MM.1S (cell line): Measurements from ENCODE around the gene EFNA5.

Experiments used
- DNase-seq: peaks from one replicate; pipeline ENCODE4 v3.0.0-alpha.2; 2015
- H2AFZ ChIP-seq: fragments of 300-600 bp; sonication (generic); 2 replicates; pipeline ENCODE4 v1.6.0; 2016; ENCODE audit warnings: antibody characterized with exemption, low read length
- H3F3A ChIP-seq: fragments of 300-600 bp; sonication (generic); 2 replicates; pipeline ENCODE4 v1.6.1; 2016; ENCODE audit warnings: mild to moderate bottlenecking, antibody characterized with exemption, low read length, moderate library complexity, mixed read lengths; ENCODE audit not compliant: insufficient read depth
- H3K27ac ChIP-seq: fragments of 300-600 bp; sonication (generic); 2 replicates; pipeline ENCODE4 v1.5.1; 2016; ENCODE audit warnings: mild to moderate bottlenecking, low read length
- H3K27me3 ChIP-seq: fragments of 300-600 bp; sonication (generic); replicated peaks from 2 replicates; pipeline ENCODE4 v1.6.0; 2016; ENCODE audit warnings: low read length; ENCODE audit not compliant: insufficient read depth
- H3K36me3 ChIP-seq: fragments of 300-600 bp; sonication (generic); replicated peaks from 2 replicates; pipeline ENCODE4 v1.6.1; 2016; ENCODE audit warnings: mild to moderate bottlenecking, low read length, mixed read lengths; ENCODE audit not compliant: insufficient read depth
- H3K4me1 ChIP-seq: fragments of 300-600 bp; sonication (generic); 2 replicates; pipeline ENCODE4 v1.6.1; 2016; ENCODE audit warnings: low read length, mixed read lengths
- H3K4me2 ChIP-seq: fragments of 300-600 bp; sonication (generic); 2 replicates; pipeline ENCODE4 v1.6.0; 2016; ENCODE audit warnings: low read depth, low read length
- H3K4me3 ChIP-seq: fragments of 300-600 bp; sonication (generic); 2 replicates; pipeline ENCODE4 v1.5.1; 2016; ENCODE audit warnings: low read length, mixed read lengths
- H3K79me2 ChIP-seq: fragments of 300-600 bp; sonication (generic); 2 replicates; pipeline ENCODE4 v1.6.1; 2016; ENCODE audit warnings: mixed run types, low read length, mixed read lengths
- H3K9ac ChIP-seq: fragments of 300-600 bp; sonication (generic); 2 replicates; pipeline ENCODE4 v1.6.1; 2016; ENCODE audit warnings: low read length, mixed read lengths
- H3K9me2 ChIP-seq: fragments of 300-600 bp; sonication (generic); replicated peaks from 2 replicates; pipeline ENCODE4 v1.6.1; 2016; ENCODE audit warnings: mild to moderate bottlenecking, low read length, mixed read lengths; ENCODE audit not compliant: insufficient read depth
- H3K9me3 ChIP-seq: fragments of 300-600 bp; sonication (generic); replicated peaks from 2 replicates; pipeline ENCODE4 v1.6.1; 2016; ENCODE audit warnings: mild to moderate bottlenecking, low read length, mixed read lengths; ENCODE audit not compliant: insufficient read depth
- H4K20me1 ChIP-seq: fragments of 300-600 bp; sonication (generic); 2 replicates; pipeline ENCODE4 v1.6.1; 2016; ENCODE audit warnings: mild to moderate bottlenecking, low read length, moderate library complexity, mixed read lengths; ENCODE audit not compliant: insufficient read depth
- CTCF ChIP-seq: fragments of 300-600 bp; sonication (generic); IDR thresholded peaks from 2 replicates; pipeline ENCODE4 v1.5.1; 2016; ENCODE audit warnings: antibody characterized with exemption, low read length, mixed read lengths
- EZH2 ChIP-seq: fragments of 300-600 bp; sonication (generic); optimal IDR thresholded peaks from 2 replicates; pipeline ENCODE3; 2017; ENCODE audit warnings: low read depth, mild to moderate bottlenecking, antibody characterized with exemption, low read length, mixed read lengths
- EZH2phosphoT487 ChIP-seq: fragments of 300-600 bp; sonication (generic); IDR thresholded peaks from 2 replicates; pipeline ENCODE4 v1.6.1; 2018; ENCODE audit warnings: antibody characterized with exemption, low read length

Gene EFNA5

GRCh38 chr5:107518616-107519015 lies 152.1 kb downstream of the EFNA5 start:
- H3K4me3 ChIP-seq, result no peak overlapping the region
- H4K20me1 ChIP-seq, result no peaks in the 10 kb centered on the region
- no peaks in the 10 kb centered on the region for H3K9me2 ChIP-seq
- H3K4me1 ChIP-seq, result no peaks in the 10 kb centered on the region
- H3K79me2 ChIP-seq, result no peaks in the 10 kb centered on the region
- no peak for TF ChIP-seq EZH2phosphoT487
- TF ChIP-seq CTCF, result no peak
- TF ChIP-seq EZH2, result no peak
- H2AFZ ChIP-seq, result no peak overlapping the region
- H3K4me2 ChIP-seq, result no peak overlapping the region
- H3K27ac ChIP-seq, result no peak overlapping the region
- no peaks in the 10 kb centered on the region for H3K27me3 ChIP-seq
- no peaks in the 10 kb centered on the region for H3K36me3 ChIP-seq
- no peaks in the 10 kb centered on the region for H3K9me3 ChIP-seq
- H3K9ac ChIP-seq, result no peak overlapping the region
- H3F3A ChIP-seq, result 0 out of 2 replicates have a peak, but pooled peaks cover under 1% of the 10 kb centered on the region
- no peak for DNase-seq

- no peaks in the 10 kb centered on the region for H3K4me1 ChIP-seq
- no peaks in the 10 kb centered on the region for H3K9me2 ChIP-seq
- no peak overlapping the region for H2AFZ ChIP-seq
- H3K79me2 ChIP-seq, result no peaks in the 10 kb centered on the region
- no peak overlapping the region for H3K27ac ChIP-seq
- peaks cover 5% of the 10 kb centered on the region; the same call in 1 of the 2 replicates for H3F3A ChIP-seq
- H3K4me2 ChIP-seq, result no peak overlapping the region
- H3K9me3 ChIP-seq, result no peaks in the 10 kb centered on the region
- H3K36me3 ChIP-seq, result no peaks in the 10 kb centered on the region
- H3K4me3 ChIP-seq, result no peak overlapping the region
- TF ChIP-seq EZH2phosphoT487 (no peak), CTCF (no peak), EZH2 (no peak)
- no peak for DNase-seq
- H3K27me3 ChIP-seq, result no peaks in the 10 kb centered on the region
- H3K9ac ChIP-seq, result no peak overlapping the region
- H4K20me1 ChIP-seq, result no peaks in the 10 kb centered on the region
These were observed 152.5 kb downstream of the EFNA5 start for GRCh38 chr5:107518190-107518589.

GRCh38 chr5:107517185-107518033 lies 153.3 kb downstream of the EFNA5 start:
- Histone ChIP-seq H3K4me3 (no peak overlapping the region), H3K27me3 (no peaks in the 10 kb centered on the region), H2AFZ (no peak overlapping the region), H4K20me1 (no peaks in the 10 kb centered on the region), H3K36me3 (no peaks in the 10 kb centered on the region), H3K9me3 (no peaks in the 10 kb centered on the region), H3K27ac (no peak overlapping the region), H3K79me2 (no peaks in the 10 kb centered on the region), H3K9ac (no peak overlapping the region), H3K4me2 (no peak overlapping the region), H3F3A (peaks cover 6% of the 10 kb centered on the region), H3K4me1 (peaks cover 7% of the 10 kb centered on the region; the same call in 1 of the 2 replicates), H3K9me2 (no peaks in the 10 kb centered on the region)
- TF ChIP-seq CTCF, result no peak
- no peak for TF ChIP-seq EZH2phosphoT487
- TF ChIP-seq EZH2, result no peak
- no peak for DNase-seq
